A673 (cell line): ENCODE measurements around the gene PTPA. TPM values are rescaled to one million over a fixed set of nuclear protein-coding genes. Genes with fewer than 3 reads are reported as not detected.

ENCODE experiments used
- BruUV-seq: library from RNA; stranded (reverse); fragments of 400-500 nt; replicated peaks from 2 replicates; lab custom pipeline; 2021; lab: Mats Ljungman, UMichigan
- CTCF ChIA-PET: fragments of 300-600 bp; sonication (Branson Sonifier 250); formaldehyde crosslinking; loops from one replicate; lab custom pipeline; 2022; ENCODE audit warnings: antibody characterized with exemption; lab: Charles Lee
- POLR2A ChIA-PET: fragments of 300-600 bp; sonication (Branson Sonifier 250); formaldehyde crosslinking; loops from one replicate; lab custom pipeline; 2022; ENCODE audit warnings: antibody characterized with exemption; ENCODE audit not compliant: low non-redundant PET; lab: Charles Lee
- DNase-seq: peaks from one replicate; pipeline ENCODE4 v3.0.0-alpha.2; 2015; ENCODE audit warnings: low spot score
- H3K27ac ChIP-seq: fragments of 200-600 bp; sonication (generic); 2 replicates; pipeline ENCODE4 v1.5.1; 2016; ENCODE audit warnings: mixed run types, low read depth, mild to moderate bottlenecking, mixed read lengths, antibody characterized with exemption, low read length; ENCODE audit not compliant: poor library complexity, severe bottlenecking
- H3K27me3 ChIP-seq: fragments of 200-600 bp; sonication (generic); replicated peaks from 2 replicates; pipeline ENCODE4 v1.6.1; 2017; ENCODE audit warnings: mixed run types, low read depth, mild to moderate bottlenecking, mixed read lengths, antibody characterized with exemption, low read length; ENCODE audit not compliant: insufficient read depth, poor library complexity
- H3K36me3 ChIP-seq: fragments of 200-600 bp; sonication (generic); 2 replicates; pipeline ENCODE4 v1.6.1; 2016; ENCODE audit warnings: mixed run types, mild to moderate bottlenecking, mixed read lengths, antibody characterized with exemption, low read length; ENCODE audit not compliant: insufficient read depth, poor library complexity, severe bottlenecking
- H3K4me1 ChIP-seq: fragments of 200-600 bp; sonication (generic); 2 replicates; pipeline ENCODE4 v1.6.1; 2017; ENCODE audit warnings: mixed run types, mild to moderate bottlenecking, mixed read lengths, antibody characterized with exemption, low read length; ENCODE audit not compliant: insufficient read depth, poor library complexity, severe bottlenecking
- H3K4me3 ChIP-seq: fragments of 200-600 bp; sonication (generic); 2 replicates; pipeline ENCODE4 v1.5.1; 2016; ENCODE audit warnings: low read depth, mixed run types, mild to moderate bottlenecking, mixed read lengths, low read length; ENCODE audit not compliant: poor library complexity, severe bottlenecking
- H3K9me3 ChIP-seq: fragments of 200-600 bp; sonication (generic); 2 replicates; pipeline ENCODE4 v1.6.1; 2016; ENCODE audit warnings: mixed run types, low read depth, mild to moderate bottlenecking, mixed read lengths, antibody characterized with exemption, low read length; ENCODE audit not compliant: poor library complexity, severe bottlenecking
- CTCF ChIP-seq: fragments of 300-800, 200-600 bp; sonication (generic); conservative IDR thresholded peaks from 2 replicates; pipeline ENCODE4 v1.5.1; 2017; ENCODE audit warnings: low read depth, mild to moderate bottlenecking, antibody characterized with exemption, low read length, moderate library complexity, mixed read lengths
- EZH2 ChIP-seq: fragments of 200-600 bp; sonication (generic); IDR thresholded peaks from 2 replicates; pipeline ENCODE4 v1.6.1; 2017; ENCODE audit warnings: borderline replicate concordance, low read depth, mild to moderate bottlenecking, mixed read lengths, antibody characterized with exemption, low read length; ENCODE audit not compliant: poor library complexity, severe bottlenecking
- intact Hi-C: fragments of 100-400 bp; cut with micrococcal nuclease; formaldehyde crosslinking; loops from one replicate; pipeline ENCODE4 v1.10.0; 2022; ENCODE audit not compliant: unreplicated experiment
- total RNA-seq: library from RNA; stranded (reverse); gene quantifications from 2 replicates; pipeline ENCODE4 v1.2.3, GENCODE V29; 2021

Gene PTPA
- total RNA-seq, 1 experiment from 2014 or later, result 157 TPM

DNA sequence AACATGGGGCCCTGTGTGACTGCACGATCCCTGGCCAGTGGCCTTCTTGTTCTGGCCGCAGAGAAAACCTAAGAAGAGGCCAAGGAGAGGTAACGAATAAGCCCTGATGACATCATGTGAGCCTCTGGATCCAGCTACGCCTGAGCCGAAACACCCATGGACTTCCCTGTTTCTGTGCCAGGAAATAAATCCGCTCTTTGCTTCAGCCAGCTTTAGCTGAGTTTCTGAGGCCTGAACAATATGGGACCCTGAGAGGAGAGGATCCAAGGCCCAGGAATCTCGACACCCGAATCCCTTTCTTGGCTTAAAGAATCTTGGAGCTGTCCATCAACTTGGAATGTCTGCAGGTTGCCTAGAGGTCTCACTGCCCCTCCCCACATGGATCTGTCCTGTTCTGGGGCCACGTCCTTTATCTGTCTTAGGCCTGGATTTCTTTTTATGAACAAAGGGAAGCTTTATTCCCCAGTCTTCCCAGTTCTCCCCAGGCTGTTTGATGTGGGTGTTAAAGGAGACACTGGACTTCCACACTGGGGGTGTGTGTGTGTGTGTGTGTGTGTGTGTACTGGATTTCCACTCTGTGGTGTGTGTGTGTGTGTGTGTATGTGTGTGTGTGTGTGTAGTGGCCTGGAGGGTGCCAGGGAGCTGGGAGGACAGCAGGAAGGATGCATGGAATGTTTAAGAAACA, 53.2 kb downstream of the PTPA start:
- POLR2A ChIA-PET, result no interaction called here
- H3K27ac ChIP-seq, result no peak overlapping the region
- intact Hi-C loops, result no loop called here

DNA sequence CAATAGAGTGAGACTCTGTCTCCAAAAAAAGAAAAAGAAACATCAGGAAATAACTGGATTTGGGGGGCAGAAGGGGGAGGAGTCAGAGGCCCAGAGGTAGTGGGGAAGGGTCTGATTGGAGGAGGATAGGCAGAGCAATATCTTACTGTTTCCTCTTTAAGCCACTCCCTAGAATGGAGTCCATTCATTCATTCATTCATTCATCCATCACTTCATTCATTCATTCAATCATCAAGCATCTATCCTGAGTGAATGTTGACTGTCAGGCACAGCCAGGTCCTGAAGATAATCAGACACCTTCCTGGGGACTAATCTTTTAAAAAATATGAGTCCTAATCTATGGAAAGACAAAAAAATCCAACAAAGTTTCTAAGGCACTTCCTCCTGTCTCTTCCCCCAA, 54.0 kb downstream of the PTPA start:
- Histone ChIP-seq H3K27ac (no peak overlapping the region), H3K27me3 (no peaks in the 10 kb centered on the region), H3K36me3 (no peaks in the 10 kb centered on the region), H3K4me3 (no peak overlapping the region), H3K9me3 (no peaks in the 10 kb centered on the region), H3K4me1 (peaks cover 16% of the 10 kb centered on the region)
- ChIA-PET POLR2A (no interaction called here), CTCF (interaction anchor here (0.6 to 1.2 kb wide), 3 partner anchors 8 to 63 kb away, joined by 3 to 5 read pairs (median 4); no protein-coding TSS in a partner anchor)
- BruUV-seq, result no TSS peak
- intact Hi-C loops, result no loop called here
- no peak for DNase-seq
- TF ChIP-seq EZH2 (no peak), CTCF (no peak)

More for the DNA sequence above, 53.2 kb downstream of the PTPA start:
- no peak overlapping the region for H3K4me3 ChIP-seq
- TF ChIP-seq EZH2 (no peak), CTCF (no peak)
- no peaks in the 10 kb centered on the region for H3K9me3 ChIP-seq
- H3K27me3 ChIP-seq, result no peaks in the 10 kb centered on the region
- CTCF ChIA-PET, result interaction anchor here (0.6 to 1.2 kb wide), 3 partner anchors 9 to 64 kb away, joined by 3 to 5 read pairs (median 4); no protein-coding TSS in a partner anchor
- peaks cover 16% of the 10 kb centered on the region for H3K4me1 ChIP-seq
- H3K36me3 ChIP-seq, result no peaks in the 10 kb centered on the region
- no TSS peak for BruUV-seq
- DNase-seq, result no peak

DNA sequence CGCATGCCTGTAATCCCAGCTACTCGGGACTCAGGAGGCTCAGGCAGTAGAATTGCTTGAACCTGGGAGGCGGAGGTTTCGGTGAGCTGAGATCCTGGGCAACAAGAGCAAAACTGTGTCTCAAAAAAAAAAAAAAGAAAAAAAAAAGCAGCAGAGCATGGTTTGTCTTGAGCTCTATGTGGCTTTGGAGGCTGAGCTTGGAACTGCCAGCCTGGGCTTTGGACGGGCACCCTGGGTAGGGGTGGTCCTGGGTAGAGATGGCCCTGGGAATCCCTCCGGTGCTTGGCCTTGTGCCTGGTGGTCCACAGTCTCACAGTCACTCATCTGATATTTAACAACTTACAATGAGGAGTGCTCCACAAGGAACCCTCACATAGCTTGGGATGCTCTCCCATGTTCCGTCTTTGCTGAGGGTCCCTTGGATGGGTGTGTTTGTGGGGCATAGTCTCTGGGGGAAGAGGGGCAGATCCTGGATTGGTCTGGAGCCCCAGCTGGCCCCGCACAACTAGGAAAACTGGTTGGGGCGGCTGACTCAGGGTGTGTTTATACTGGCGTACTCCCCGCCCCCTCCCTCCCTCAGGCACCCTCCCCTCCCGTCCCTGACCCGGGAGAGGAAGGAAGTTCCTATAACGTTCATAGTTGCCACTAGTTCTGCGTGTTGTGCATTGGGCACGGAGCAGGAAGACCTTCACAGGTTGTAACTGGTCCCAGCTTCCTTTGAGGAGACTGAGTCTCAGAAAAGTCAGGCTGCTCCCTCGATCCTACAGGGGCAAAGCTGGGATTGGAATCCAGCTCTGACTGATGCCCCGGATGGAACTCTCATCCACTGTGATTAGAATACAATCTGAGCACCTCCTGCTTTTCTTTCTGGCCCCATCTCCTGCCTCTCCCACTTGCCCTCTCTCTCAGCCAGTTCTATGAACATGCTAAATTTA, 55.7 kb downstream of the PTPA start:
- DNase-seq, result peak; percentile 48
- peaks cover 16% of the 10 kb centered on the region for H3K4me1 ChIP-seq
- no peaks in the 10 kb centered on the region for H3K9me3 ChIP-seq
- no peak overlapping the region for H3K4me3 ChIP-seq
- no peaks in the 10 kb centered on the region for H3K36me3 ChIP-seq
- H3K27me3 ChIP-seq, result no peaks in the 10 kb centered on the region
- intact Hi-C loops, result no loop called here
- ChIA-PET POLR2A (interaction anchor here (0.7 to 1.1 kb wide), 2 partner anchors 8 to 295 kb away, joined by 4 read pairs; no protein-coding TSS in a partner anchor), CTCF (interaction anchor here (0.6 to 1.9 kb wide), 3 partner anchors 24 to 1518 kb away, joined by 4 to 6 read pairs (median 5); no protein-coding TSS in a partner anchor)
- peak overlapping the region; percentile 16 for H3K27ac ChIP-seq
- no TSS peak for BruUV-seq
- TF ChIP-seq EZH2 (no peak), CTCF (no peak)
